Tongue (tissue), 2 donors: ENCODE measurements around the gene DPM2. TPM values are rescaled to one million over a fixed set of nuclear protein-coding genes. Genes with fewer than 3 reads are reported as not detected.

ENCODE experiments used
- DNase-seq: peaks from one replicate; pipeline ENCODE4 v3.0.0-alpha.2; 2015
- total RNA-seq: library from RNA; depleted of rRNA; stranded (reverse); fragments of >200 nt; gene quantifications from one replicate; pipeline ENCODE4 v1.2.3, GENCODE V29; 2014

The DPM2 gene
- total RNA-seq, 1 donor from 2014 or later = 11.6 TPM

DNA sequence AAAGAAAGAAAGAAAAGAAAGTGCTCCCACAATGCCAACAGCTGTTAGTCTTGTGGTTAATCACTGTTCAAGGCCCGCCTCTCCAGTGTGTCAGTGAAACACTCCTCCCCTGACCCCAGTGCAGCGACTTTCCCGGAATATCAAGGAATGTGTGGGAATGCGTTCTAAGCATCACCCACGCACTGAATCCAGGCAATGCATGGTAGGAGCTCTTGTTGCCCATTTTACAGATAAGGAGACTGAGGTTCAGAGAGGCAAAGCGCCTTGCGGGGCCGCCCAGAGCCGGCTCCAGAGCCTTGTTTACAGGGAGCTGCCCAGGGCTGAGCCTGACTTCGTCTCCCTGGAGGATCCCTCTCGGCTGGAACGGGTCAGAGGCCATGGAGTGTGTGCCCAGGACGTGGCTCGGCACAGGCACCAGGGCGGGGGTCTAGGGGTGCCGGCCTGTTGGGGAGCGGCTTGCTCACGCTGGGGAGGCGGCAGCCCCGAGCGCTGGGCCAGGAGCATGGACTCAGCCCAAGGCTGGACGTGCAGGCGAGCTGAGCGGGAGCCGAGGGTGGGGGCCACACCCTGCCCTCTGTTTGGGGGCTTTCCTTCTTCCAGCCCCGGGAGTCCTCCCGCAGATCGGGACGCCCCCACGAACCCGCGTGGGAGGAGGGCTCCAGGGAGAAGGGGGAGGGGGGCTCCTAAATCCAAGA lies 39.1 kb downstream of the DPM2 start:
- peak; percentile 67 for DNase-seq

DNA sequence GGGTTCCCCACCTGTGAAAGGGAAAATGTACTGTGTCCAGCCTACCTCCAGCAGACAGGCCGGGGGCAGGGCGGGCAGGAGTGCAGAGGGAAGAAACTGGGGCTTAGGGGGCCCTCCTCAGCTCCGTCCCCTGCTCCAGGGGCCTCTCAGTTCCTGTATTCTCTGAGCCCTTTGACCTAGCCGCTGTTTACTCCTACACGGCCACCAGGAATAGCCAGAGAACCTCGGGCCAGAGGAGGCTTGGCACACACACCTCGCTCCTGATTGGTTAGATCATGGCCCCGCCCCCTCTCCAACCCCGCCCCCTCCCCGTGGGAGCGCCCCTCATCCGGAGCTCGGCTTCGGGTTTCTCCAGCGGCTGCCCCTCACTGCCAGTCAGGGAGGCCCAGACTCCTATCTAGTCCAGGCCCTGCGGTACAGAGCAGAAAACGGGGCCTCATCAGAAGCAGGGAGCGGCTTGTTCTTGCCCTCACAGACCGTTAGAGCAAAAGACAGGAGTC lies 40.4 kb downstream of the DPM2 start:
- peak; percentile 90 for DNase-seq

DNA sequence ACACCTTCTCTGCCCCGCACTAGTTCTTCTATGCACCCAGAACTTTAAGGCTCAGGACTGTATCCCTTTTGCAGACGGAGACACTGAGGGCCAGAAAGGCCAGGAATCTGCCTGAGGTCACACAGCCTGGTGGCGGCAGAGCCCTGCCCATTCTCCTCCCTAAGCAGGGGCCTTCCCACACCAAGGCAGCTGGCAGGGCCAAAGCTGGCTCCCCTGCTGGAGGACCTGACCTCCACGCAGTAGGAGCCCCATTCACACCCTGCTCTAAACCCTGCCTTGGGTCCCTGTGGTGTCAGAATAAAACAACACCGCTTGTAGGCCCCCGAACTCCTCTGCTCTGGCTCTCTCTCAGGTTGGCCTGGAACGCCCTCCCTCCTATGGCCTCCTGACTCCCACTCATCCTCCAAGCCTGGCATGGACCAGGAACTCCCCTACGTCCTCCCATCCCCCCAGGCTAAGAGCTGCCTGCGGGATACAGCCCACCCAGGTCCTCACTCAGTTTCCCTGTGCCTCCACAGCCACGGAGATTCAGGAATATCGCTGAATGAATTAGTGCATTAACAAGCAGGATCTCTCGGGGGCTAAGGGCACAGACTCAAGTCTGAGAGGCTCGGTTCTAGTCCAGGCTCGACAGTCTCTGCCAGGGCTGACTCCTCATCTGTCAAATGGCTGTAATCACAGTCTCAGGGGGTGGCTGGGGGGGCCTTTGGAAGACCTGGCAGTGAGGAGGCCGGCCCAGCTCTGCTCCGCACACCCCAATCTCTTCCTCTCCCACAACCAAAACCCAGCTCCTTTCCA lies 41.1 kb downstream of the DPM2 start:
- DNase-seq = no peak

DNA sequence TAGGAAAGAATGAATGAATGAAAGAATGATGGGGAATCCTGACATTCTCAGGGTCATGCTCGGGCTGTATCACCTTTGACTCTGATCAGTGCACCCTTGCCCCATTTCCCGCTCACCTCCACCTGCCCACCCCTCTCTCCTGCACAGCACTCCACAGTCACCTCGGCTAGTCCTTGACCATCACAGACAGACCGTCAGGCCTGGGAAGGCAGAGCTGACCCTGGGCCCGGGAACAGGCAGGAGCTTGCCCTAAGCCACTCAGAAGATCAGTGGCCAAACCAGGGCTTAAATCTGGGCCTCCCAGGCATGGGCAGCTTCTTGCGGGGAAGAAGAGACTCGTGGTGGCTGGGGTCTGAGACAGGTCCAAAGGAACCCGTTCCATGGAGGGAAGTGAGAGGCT lies 41.8 kb downstream of the DPM2 start:
- no peak for DNase-seq

DNA sequence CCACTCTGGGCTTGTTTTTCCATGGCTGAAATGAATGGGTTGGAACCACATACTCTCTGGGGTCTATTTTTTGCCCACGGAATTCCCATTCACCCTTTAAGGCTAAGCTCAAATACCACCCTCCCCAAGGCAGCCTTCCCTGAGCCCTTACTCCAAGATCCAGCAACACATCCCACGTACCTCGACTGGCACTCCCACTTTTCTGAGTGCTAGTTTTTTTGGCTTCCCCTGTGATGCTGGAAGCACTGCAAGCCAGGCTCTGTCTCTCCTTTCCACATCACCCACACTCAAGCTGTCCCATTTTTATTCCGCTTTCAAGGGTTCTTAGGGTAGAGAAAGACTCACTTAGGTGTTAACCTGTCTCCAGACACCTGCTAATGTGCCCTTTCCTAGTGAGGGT lies 44.3 kb downstream of the DPM2 start:
- DNase-seq = no peak

DNA sequence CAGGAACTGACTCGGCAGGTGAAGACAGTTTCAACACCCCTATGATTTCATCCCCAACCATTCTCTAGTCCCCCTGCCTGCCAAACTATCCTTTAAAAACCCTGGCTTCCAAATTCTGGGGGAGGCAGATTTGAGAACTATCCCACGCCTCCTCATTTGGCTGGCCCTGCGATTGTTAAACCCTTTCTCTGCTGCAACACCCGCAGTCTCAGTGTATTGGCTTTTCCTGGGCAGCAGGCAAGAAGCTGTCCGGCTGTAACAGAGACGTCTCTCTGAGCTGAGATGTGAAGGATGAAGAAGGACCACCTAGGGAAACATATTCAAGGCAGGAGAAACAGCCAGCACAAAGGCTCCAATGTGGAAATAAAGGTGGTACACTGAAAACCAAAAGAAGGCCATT lies 44.8 kb downstream of the DPM2 start:
- no peak for DNase-seq

DNA sequence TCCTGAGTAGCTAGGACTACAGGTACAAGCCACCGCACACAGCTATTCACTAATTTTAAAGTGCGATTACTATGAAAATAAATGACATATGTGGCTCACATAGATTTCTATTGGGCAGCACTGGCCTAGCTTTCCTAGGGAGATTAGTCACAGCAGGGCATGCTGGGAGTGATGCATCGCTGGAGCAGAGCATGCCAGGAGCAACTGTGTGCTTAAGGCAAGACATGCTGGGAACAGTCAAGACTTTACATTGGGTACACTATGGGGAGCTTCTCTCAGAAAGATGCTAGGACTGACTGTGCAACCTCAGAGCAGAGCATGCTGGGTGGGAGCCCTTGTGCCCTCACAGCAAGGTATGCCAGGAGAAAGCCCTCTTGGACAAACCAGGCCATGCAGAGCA lies 47.6 kb downstream of the DPM2 start:
- no peak for DNase-seq

DNA sequence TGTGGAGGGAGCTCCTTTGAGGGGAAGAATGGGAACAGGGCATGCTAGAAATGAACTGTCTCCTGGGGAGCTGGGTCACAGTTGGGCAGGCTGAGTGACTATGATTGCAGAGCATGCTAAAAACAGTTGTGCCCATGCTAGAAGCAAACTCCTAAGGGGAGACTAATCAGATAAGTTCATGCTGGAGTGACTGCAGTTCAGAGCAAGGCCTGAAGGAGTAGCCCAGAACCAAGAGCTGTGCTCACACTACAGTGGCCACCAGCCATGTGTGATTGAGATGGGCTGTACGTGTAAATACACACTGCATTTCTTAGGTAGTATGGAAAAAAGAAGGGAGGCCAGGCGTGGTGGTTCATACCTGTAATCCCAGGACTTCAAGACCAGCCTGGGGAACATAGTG lies 49.9 kb downstream of the DPM2 start:
- DNase-seq = no peak

DNA sequence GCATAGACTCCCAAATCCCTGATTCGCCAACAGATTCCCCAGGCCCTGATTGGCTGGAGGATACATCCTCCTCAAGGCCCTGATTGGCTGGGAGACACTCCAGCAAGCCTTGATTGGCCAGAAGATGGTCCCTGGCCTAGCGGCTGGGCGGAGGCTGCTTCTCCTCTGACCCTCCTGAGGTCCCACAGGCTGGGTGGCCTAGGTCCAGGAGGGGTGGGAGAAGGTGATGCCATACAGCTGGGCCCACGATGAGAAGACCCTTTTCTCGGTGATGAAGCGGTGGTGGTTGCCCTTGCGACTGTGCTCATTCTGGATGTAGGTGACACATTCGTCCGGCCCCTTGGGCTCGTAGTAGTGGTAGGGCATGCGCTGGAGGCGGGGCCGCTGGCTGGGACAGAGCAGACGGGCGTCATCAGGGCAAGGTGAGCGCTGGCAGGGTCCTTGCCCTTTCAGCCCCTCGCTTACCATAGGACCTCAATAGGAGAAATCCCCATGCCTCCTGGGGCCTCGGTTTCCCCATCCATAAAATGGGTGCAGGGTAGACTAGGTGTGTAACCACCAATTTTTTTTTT lies 51.2 kb downstream of the DPM2 start:
- DNase-seq = no peak

DNA sequence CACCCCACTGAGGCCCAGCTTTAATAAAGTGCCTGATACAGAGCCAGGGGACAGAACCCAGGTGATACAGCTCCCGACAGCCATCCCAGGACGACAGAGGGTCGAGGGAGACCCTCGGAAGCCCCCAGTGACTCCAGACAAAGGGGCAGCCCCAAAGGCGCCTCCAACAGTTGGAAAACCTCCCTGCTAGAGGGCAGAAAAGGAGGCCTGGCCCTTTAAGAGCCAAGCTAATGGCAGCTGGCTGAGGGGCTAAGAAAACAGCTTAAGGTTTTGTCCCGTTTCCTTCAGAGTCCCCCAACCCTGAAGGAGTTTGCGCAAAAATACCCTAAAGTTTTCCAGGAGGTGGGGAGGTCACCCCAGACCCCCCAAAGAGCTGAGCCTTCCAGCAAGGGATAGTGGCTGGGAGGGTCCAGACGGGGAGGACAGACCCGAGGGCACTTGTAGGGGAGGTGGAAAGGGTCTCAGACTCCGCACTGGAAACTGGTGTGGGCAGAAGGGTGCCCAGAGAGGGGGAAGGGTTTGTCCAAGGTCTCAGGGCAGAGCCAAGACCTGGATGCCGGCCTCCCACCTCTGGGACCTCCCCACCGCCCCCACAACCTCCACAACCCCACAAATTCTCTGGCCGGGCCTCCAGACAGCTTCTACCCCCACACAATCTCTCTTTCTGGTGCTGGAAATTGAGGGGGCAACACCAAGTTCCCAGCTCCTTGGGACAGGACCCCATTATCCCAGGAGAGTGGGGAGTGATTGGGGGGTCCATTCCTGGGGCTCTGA lies 52.0 kb downstream of the DPM2 start:
- DNase-seq = no peak

Other genes with a start within 250 kb of the DPM2 start
- not detected for gene CFAP157, start 230.9 kb downstream of the DPM2 start, total RNA-seq
- gene PTRH1, start 222.2 kb downstream of the DPM2 start, total RNA-seq = 7.3 TPM
- gene TTC16, start 221.8 kb downstream of the DPM2 start, total RNA-seq = not detected
- 2.8 TPM for gene TOR2A, start 202.6 kb downstream of the DPM2 start, total RNA-seq
- gene SH2D3C, start 159.2 kb downstream of the DPM2 start, total RNA-seq = 13.6 TPM
- 47.2 TPM for gene CDK9, start 151.8 kb downstream of the DPM2 start, total RNA-seq
- 52.9 TPM for gene FPGS, start 135.0 kb downstream of the DPM2 start, total RNA-seq
- gene ENG, start 83.2 kb downstream of the DPM2 start, total RNA-seq = 11.6 TPM
- gene AK1, start 60.2 kb downstream of the DPM2 start, total RNA-seq = 416 TPM
- 34.0 TPM for gene ST6GALNAC6, start 38.3 kb downstream of the DPM2 start, total RNA-seq
- gene ST6GALNAC4, start 20.8 kb downstream of the DPM2 start, total RNA-seq = 39.8 TPM
- not detected for gene PIP5KL1, start 7.1 kb downstream of the DPM2 start, total RNA-seq
- gene EEIG1, start 43.1 kb upstream of the DPM2 start, total RNA-seq = 13.6 TPM
- 9.6 TPM for gene NAIF1, start 129.5 kb upstream of the DPM2 start, total RNA-seq
- 39.2 TPM for gene SLC25A25, start 130.4 kb upstream of the DPM2 start, total RNA-seq
- 55.2 TPM for gene PTGES2, start 189.9 kb upstream of the DPM2 start, total RNA-seq
- 19.7 TPM for gene LCN2, start 211.6 kb upstream of the DPM2 start, total RNA-seq
- 34.5 TPM for gene BBLN, start 222.4 kb upstream of the DPM2 start, total RNA-seq